HepG2 (cell line): Measurements from ENCODE around the gene ZDHHC7. TPM values are rescaled to one million over a fixed set of nuclear protein-coding genes. Genes with fewer than 3 reads are reported as not detected.

Experiments
- AGO2 ChIP-seq: fragments of 200-400 bp; formaldehyde crosslinking; optimal IDR thresholded peaks from 2 replicates; pipeline ENCODE3; 2017; ENCODE audit warnings: mild to moderate bottlenecking, low read depth, low read length, moderate library complexity
- AHDC1 ChIP-seq: sonication (generic); formaldehyde crosslinking; IDR thresholded peaks from 2 replicates; pipeline ENCODE4 v1.5.1; 2020; ENCODE audit warnings: mild to moderate bottlenecking, missing genetic modification reagents, borderline replicate concordance
- BRCA1 ChIP-seq: sonication (generic); formaldehyde crosslinking; IDR thresholded peaks from 2 replicates; pipeline ENCODE4 v1.4.0; 2020; ENCODE audit warnings: missing genetic modification reagents
- CREB3 ChIP-seq: sonication (generic); formaldehyde crosslinking; IDR thresholded peaks from 2 replicates; pipeline ENCODE4 v1.5.0; 2020; ENCODE audit warnings: missing genetic modification reagents
- ELF4 ChIP-seq: sonication (generic); formaldehyde crosslinking; IDR thresholded peaks from 2 replicates; pipeline ENCODE4 v1.5.0; 2020; ENCODE audit warnings: missing genetic modification reagents, mild to moderate bottlenecking, moderate library complexity, borderline replicate concordance
- FOXA3 ChIP-seq: IDR thresholded peaks from 2 replicates; pipeline ENCODE4 v1.6.1; 2016; ENCODE audit warnings: missing genetic modification reagents, missing compliant biosample characterization
- JUNB ChIP-seq: sonication (generic); formaldehyde crosslinking; IDR thresholded peaks from 2 replicates; pipeline ENCODE4 v1.8.0; 2022; ENCODE audit warnings: missing genetic modification reagents, mild to moderate bottlenecking, borderline replicate concordance
- MTA3 ChIP-seq: sonication (generic); formaldehyde crosslinking; IDR thresholded peaks from 2 replicates; pipeline ENCODE4 v1.4.0; 2020; ENCODE audit warnings: missing genetic modification reagents
- PAWR ChIP-seq: sonication (generic); formaldehyde crosslinking; IDR thresholded peaks from 2 replicates; pipeline ENCODE4 v1.4.0; 2020; ENCODE audit warnings: missing genetic modification reagents, mild to moderate bottlenecking, borderline replicate concordance
- SIX4 ChIP-seq: sonication (generic); formaldehyde crosslinking; IDR thresholded peaks from 2 replicates; pipeline ENCODE4 v1.4.0; 2020; ENCODE audit warnings: missing genetic modification reagents
- THAP9 ChIP-seq: sonication (generic); formaldehyde crosslinking; IDR thresholded peaks from 2 replicates; pipeline ENCODE4; 2020; ENCODE audit warnings: missing genetic modification reagents, mild to moderate bottlenecking, borderline replicate concordance
- ZBTB34 ChIP-seq: sonication (generic); formaldehyde crosslinking; IDR thresholded peaks from 2 replicates; pipeline ENCODE4 v1.8.0; 2022; ENCODE audit warnings: mild to moderate bottlenecking, missing genetic modification reagents
- ZNF512 ChIP-seq: sonication (generic); formaldehyde crosslinking; IDR thresholded peaks from 2 replicates; pipeline ENCODE4 v1.4.0; 2020; ENCODE audit warnings: mild to moderate bottlenecking, missing genetic modification reagents
- ZNF546 ChIP-seq: sonication (generic); formaldehyde crosslinking; conservative IDR thresholded peaks from 2 replicates; pipeline ENCODE4 v1.8.1; 2023; ENCODE audit warnings: mild to moderate bottlenecking, missing genetic modification reagents
- ZNF550 ChIP-seq: sonication (generic); formaldehyde crosslinking; IDR thresholded peaks from 2 replicates; pipeline ENCODE4 v1.4.0; 2020; ENCODE audit warnings: mild to moderate bottlenecking, missing genetic modification reagents, borderline replicate concordance
- ZNF790 ChIP-seq: sonication (generic); formaldehyde crosslinking; IDR thresholded peaks from 2 replicates; pipeline ENCODE4 v1.8.0; 2022; ENCODE audit warnings: missing genetic modification reagents, mild to moderate bottlenecking, borderline replicate concordance
- ZNF879 ChIP-seq: sonication (generic); formaldehyde crosslinking; IDR thresholded peaks from 2 replicates; pipeline ENCODE4 v1.8.1; 2023; ENCODE audit warnings: missing genetic modification reagents
- polyA plus RNA-seq, 8 experiments: library from polyadenylated mRNA; depleted of rRNA in 3 of 8; stranded (reverse) in 7 of 8; unstranded in 1 of 8; fragments of >200 nt; fragmentation: Illumina TruSeq in 4 of 8; extraction: Trizol in 4 of 8; gene quantifications; 2 replicates each; pipeline versions ENCODE4 v1.2.1 to v1.2.3, GENCODE V29; 2011 to 2016; ENCODE audit warnings: low read depth in 4 of 8, missing spikeins in 1 of 8, mixed read lengths in 1 of 8; ENCODE audit not compliant: insufficient read depth in 1 of 8
- total RNA-seq, 5 experiments: library from RNA; depleted of rRNA; stranded (reverse); fragments of >200 nt; fragmentation: Illumina TruSeq; extraction: Trizol; gene quantifications; 2 replicates each; pipeline ENCODE4 v1.2.3, GENCODE V29; 2016; ENCODE audit warnings: low read depth in 1 of 5

The ZDHHC7 gene
- total and polyA plus RNA-seq, 2 of the 13 experiments (the other 11 are each of a cell fraction or from before 2014, with no cell fraction given) = 46.8 to 67.6 TPM

- TF ChIP-seq AHDC1 (CRISPR knock-in tag) (no peak), ZBTB34 (CRISPR knock-in tag) (no peak), ZNF879 (CRISPR knock-in tag) (no peak), MTA3 (no peak), AGO2 (no peak), ZNF550 (no peak), ZNF546 (CRISPR knock-in tag) (no peak), SIX4 (CRISPR knock-in tag) (no peak), ZNF790 (CRISPR knock-in tag) (peak; percentile 11; the same call in 1 of the 2 replicates), CREB3 (CRISPR knock-in tag) (no peak), BRCA1 (0 out of 2 replicates have a peak, but pooled peaks have one; percentile 15), JUNB (CRISPR knock-in tag) (no peak), PAWR (CRISPR knock-in tag) (no peak), FOXA3 (CRISPR knock-in tag) (no peak), THAP9 (CRISPR knock-in tag) (no peak; the same call in 1 of the 2 replicates), ZNF512 (CRISPR knock-in tag) (no peak), ELF4 (no peak)
These were observed 44.9 kb upstream of the ZDHHC7 start (continued) for GRCh38 chr16:85056211-85056748.
